Measurements from ENCODE around the gene CCDC51.
A peak's percentile ranks its signal among the peaks of the same experiment; 100 is the strongest.
"Not testable (repeated sequence)": the region's sequence is repeated elsewhere in the genome, so short reads cannot be mapped to it uniquely, and the experiment has no call there.

The CCDC51 gene

DNA sequence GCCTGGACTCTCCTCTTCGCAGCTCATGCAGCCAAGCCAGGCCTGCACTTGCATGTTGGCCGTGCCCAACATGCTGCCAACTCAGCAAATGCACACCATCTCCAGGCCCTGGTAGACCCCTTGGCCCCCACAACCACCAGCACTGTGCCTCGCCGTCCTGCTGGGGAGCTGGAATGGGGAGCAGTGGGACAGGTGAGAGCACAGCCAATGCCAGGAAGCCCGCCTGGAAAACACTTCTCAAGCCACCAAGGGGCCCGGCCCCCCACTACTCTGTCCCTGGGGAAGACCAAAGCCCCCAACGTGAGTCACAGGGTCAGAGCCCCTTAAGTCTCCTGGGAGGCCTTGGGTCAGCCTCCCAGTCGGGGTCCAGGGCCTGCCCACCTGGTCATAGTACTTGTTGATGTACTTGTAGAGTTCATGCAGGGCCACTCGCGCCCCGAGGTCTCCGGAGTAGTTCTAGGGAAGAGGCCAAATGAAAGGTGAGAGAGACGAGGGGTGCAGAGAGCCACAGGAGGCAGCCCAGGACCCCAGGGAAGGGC is 34.5 kb downstream of the CCDC51 start:
- no peak for DNase-seq

DNA sequence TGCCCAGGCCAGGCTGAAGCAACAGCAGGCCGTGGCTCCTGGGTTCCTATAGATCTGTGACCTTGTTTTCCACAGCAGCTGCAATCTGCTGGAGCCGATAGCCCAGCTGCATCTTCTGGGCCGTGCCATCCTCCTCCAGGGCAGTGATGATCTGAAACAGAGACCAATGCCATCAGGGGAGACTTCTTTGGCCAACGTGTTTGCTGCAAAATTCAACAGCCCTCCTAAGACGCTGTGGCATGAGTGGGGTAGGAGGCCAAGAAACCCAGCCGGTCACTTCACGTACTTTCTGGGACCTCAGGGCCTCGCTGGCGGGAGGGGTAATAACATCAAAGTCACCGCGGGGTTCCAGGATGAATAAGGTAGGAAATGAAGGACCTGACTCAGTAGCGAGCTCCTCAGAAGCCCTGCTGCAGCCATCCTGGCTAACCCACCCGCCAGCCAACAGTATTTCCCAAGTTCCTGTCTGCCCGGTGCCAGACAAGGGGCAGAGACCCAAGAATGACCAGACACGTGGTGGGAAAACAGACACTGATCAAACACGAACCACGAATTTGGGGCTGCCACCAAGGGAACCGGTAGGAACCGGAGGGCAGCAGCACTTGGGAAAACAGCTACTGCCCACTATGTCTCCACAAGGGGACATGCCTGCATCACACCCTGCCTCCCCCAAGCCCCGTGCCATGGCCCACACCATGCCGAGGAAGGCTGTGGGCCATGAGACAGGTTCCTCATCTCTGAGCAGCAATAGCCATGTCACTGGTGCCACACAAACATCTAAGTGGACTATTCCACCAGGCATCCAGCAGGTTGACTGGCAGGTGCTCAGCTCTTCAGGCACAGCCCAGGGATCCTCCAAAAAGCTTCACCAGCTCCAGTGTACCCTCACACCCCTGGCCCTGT is 35.2 kb downstream of the CCDC51 start:
- no peak for DNase-seq

DNA sequence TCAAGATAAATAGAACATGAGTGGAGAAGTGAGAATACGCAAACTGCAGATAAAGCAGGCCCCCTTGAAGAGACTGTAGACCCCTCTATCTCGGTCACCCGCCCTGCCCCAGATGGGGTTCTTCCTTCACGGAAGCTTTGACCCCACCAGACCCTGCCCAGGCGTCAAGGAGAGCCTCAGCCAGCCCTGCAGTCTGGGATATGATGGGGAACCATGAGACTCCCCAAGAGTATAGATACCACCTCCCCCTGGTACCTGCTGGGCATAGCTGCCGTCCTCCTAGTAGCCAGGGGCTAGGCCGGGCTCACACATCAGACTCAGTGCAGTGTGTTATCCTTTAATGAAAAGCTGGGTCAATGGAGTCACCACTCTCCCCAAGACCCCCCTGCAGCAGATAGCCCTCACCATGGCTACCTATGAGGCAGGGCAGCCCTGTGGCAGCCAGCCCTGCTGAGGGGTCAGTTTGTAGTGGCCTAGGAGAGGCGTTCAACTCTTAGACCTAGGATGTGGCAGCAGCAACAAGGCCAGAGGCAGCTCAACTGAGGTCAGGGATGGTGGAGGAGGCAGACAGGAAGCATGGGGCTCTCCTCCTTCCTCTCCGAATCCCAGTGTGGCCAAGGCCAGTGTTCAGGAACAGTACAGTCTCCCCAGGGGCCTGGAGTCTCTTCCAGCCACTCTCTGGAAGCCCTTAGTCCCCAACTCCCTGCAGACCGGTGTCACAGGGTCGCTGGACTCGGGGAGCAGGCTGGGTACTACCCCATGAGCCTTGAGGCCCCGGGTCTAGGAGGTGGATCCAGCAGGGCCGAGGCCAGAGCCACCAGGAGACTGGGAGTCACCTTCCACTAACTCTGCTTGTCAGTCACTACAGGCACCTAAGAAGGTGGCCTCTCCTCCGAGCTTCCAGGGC is 36.1 kb downstream of the CCDC51 start:
- no peak for DNase-seq

DNA sequence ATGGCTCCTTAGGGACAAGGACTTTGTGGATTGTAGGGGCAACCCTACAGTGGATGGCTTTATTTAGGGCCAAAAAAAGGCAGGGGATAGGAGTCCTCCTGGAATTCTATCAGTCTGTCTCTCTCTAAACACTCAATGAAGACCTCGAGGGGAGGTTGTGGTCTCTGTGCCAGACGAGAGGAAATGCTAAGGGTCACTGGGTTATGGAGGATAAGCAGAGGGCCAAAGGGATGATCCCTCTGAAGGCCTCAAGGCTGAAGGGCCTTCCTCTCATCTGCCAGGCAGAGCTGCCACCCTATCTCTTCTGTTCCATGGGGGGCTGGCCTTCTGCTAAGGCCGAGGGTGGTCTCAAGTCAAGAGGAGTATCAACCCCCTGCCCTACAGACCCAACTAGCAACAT is 37.0 kb downstream of the CCDC51 start:
- DNase-seq = no peak

DNA sequence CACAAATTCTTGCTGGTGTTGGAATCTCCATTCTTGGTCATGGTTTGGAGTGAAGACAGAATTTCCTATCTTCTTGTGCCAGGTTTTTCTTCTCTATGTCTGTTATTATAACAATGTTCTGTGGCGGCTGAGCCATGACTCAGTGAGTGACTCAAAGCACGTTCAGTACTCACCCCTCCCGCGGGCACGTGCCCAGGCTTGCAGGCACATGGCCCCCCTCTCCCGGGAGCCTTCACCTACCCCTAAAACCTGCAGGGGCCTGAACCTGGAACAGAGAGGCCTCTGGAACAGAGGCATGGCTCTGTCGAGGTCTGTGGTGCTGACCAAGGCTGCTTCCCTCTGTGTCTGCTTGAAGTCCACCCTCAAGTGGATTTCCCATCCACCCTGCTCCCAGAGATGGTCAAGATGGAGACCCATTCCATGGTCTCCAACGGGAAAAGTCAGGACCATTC is 37.6 kb downstream of the CCDC51 start:
- no peak for DNase-seq

DNA sequence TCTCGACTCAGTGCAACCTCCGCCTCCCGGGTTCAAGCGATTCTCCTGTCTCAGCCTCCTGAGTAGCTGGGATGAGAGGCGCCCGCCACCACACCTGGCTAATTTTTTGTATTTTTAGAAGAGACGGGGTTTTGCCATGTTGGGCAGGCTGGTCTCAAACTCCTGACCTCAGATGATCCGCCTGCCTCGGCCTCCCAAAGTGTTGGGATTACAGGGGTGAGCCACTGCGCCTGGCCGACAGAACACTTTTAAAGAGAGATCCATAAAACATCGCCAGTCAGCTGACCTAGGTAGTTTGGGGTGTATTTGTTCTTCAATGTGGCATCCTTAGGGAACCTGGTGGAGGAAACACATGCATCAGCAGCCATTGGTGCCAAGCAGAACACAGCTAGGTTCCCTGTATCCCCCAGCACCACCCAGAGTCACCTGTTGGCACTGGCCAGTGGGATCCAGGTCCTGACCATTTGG is 38.5 kb downstream of the CCDC51 start:
- DNase-seq = not testable (repeated sequence)

DNA sequence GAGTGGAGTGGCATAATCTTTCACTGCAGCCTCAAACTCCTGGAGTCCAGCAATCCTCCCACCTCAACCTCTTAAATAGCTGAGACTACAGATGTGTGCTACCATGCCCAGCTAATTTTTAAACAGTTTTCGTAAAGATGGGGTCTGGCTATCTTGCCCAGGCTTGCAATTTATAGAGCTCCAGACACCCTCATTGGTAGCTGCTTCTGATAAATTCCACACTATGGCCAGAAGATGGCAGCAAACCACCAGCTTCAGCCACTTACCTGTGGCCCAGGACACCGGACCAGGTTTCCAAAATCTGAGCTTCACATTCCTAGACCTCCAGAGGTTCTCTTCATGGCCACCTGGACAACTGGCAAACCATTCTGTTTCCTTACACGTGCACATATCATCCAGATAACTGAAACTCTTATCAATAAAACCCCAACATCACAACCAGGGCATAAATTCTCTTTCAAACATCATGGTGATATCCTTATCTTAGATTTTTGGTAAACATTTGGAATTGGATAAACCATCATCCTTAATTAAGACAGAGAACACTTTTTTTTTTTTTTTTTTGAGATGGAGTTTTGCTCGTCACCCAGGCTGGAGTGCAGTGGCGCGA is 39.0 kb downstream of the CCDC51 start:
- peak; percentile 83 for DNase-seq

DNA sequence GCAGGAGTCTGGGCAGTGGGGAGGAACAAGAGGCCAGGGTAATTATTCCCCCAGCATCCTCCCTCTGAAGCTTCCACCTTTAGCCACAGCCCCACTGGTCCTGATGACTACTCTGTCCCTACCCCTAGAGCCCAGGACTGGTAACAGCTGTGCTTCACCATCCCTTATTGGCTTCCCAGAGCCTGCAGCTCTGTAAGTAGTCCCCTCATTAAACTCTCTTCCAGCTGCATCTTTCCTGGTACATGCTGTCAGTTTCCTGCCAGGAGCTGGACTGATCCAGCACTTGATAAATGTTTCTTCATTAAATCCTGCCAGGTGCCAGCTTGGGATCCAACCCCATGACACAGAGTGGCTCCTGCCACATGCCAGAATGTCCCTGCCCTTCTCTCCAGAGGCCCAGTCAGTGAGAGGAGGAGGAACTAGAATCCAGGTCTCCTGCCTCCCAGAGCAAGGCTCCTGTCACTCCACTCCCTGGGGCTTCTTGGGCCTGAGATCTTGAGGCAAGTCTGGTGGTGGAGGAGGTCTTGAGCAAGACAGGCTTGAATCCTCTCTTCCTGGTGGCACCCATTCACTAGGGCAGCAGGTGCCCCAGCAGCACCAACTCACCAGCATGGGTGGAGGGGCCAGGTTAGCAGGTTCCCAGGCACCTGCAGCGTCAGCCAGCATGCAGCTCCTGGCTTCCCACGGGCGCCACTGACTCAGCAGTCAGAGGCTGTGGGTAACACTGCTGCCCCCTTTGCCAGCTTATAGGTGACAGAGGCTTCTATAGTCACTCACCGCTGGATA is 40.3 kb downstream of the CCDC51 start:
- DNase-seq = no peak

DNA sequence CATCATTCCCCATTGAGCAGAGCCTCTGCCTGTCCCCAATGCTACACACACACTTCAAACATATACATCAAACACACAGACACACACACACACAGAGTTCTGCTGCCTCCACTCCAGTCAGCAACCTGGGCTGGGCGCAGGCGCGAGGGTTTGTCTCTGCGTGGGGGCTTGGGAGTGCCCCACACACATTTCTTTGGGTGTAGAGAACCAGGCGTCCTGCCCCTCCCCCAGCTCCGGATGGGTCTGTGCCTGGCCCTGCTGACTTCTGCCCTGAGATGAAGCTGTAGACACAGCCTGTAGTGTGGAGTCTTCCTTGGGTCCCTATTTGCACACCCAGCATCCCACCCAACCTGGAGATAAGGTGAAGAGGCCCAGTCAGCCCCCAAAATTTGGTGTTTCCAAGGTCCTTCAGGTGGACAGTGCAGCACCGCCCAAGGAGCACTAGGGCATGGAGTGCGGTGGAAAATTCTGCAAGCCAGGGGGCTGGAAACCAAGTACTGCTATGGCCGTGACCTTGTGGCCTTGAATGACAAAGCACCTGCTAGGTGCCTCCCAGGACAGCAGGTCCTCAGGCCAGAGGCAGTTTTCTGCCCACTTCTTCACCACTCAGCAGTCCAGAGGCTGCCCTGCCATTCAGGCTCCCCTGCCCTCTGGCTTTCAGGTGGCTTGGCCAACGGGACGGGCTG is 41.1 kb downstream of the CCDC51 start:
- no peak for DNase-seq

DNA sequence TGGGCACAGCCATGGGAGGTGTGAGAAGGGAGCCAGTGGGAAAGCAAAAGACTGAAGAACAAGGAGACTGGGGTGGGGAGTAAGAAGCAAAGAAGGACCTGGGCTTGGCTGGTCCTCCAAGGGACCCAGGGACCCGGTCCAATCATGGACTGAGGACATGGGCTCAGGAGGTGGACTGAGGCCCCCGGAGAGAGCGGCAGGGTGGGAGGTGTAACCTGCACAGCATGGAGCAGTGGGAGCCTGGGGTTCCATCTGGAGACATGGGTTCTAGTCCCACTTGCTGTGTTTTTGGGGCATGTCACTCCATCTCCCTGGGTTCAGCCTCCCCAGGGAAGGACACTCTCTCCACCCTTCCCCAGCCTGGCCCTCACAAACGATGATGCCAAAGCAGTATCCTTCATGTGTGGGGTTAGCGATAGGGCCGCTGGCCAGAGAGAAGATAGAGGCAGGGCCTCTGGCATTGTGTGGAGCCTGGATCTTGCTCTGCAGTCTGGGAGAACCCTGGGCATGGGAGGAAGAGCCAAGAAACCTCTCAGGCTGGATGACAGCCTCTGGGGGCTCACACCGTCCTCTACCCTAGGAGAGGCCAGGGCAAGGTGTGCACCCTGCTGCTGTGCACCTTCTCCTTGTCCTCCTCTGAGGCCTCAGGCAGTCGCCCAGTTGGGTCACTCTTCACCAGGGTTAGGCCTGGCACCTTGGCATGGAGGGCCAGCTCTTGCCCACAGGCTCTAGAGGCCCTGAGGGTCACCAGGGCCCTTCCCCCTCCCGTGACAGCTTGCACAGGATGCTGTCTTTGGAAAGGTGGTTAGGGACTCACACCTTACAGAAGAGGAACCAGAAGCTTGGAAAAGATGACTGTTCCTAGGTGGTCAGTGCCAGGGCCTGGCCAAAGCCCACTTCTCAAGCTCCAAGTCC is 41.9 kb downstream of the CCDC51 start:
- DNase-seq = no peak

DNA sequence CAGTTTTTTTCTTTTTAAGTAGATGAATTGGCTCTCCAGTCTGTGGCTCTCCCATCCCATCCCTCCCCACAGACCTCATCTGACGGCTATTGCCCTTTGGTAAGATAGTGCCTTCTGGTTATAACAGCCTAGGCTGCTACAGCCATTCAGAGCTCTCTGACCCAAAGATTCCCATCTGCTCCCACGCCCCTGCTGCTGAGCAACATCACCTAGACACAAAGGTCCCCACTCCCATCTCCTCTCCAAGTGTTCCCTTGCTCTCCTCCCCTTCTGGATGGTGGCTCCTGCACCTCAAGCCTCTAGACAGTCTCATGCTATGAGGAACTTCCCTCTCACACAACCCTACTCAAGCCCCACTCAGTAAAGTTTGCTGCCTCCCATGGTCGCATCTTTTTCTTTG is 44.2 kb downstream of the CCDC51 start:
- no peak for DNase-seq

DNA sequence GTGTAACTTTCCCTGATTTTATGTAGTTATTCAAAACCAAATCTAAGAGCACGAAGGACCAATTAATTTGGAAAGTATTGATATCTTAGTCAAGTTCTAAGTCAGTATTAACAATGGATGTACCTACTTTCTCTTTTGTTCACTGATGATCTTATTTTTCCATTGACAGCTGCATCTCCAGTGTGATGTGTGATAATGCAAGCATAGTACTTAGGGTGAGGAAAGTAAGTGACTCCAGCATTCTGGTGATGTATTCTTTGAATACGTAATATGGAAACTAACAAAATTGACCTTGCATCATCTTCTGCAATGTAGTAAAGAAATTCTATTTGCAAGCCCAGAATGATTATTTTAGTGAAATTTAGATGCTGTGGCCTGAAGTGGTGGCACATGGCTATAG is 45.5 kb downstream of the CCDC51 start:
- no peak for DNase-seq

DNA sequence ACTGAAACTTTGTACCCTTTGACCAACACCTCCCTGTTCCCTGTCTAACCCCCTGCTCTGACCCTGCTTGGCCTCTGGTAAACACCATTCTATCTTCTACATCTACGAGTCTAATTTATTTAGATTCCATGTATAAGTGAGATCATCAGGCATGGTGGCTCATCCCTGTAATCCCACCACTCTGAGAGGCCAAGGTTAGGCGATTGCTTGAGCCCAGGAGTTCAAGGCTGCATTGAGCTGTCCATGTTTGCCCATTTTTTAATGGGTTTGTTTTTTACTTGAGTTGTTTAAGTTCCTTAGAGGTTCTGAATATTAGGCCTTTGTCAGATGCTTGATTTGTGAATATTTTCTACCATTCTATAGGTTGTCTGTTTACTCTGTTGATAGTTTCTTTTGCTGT is 51.0 kb downstream of the CCDC51 start:
- no peak for DNase-seq

DNA sequence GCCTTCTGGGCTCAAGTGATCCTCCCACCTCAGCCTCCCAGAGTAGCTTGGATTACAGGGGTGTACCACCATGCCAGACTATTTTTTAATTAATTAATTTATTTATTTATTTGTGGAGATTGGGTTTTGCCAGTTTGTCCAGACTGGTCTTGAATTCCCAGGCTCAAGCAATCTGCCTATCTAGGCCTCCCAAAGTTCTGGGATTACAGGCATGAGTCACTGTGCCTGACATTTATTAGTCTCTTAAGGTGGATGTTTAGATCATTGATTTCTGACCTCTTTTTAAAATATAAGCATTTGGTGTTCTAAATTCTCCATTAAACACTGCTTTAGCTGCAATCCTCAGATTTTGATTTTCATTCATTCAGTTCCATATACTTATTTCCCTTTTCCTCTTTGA is 52.3 kb downstream of the CCDC51 start:
- DNase-seq = no peak
